NB4 (cell line): Measurements from ENCODE around the gene ZBTB44.

Source experiments
- POLR2A ChIP-seq: IDR thresholded peaks from 2 replicates; pipeline ENCODE4 v1.6.1; 2011; ENCODE audit warnings: mild to moderate bottlenecking; ENCODE audit not compliant: insufficient read length; ENCODE audit errors: extremely low read depth
- TF ChIP-seq, protein P1 (sequence below): IDR thresholded peaks from one replicate; pipeline ENCODE4 v1.5.1; 2012; ENCODE audit warnings: low read depth, low read length
- TF ChIP-seq, protein P2 (sequence below): IDR thresholded peaks from 2 replicates; pipeline ENCODE4 v1.6.1; 2011; ENCODE audit warnings: low read depth, low read length

DNA sequence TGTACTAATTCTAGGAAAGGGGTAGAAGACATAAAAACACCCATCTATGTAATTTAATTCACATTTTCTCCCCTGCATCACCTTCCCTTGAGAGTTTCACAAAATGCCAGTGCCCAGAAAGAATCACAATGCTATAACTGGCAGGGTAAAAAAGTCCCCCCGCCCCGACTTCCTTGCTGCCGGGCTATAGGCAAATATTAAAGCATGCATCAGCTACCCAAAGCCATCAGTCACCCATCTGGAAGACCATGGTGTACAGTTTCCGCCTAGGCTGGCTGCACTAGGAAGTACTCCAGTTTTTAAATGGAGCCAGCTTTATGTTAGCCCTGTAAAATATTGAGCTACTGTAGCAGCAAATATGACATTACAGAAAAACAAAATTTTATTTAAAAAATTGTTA lies 87.3 kb downstream of the ZBTB44 start:
- TF ChIP-seq, protein P1, sequence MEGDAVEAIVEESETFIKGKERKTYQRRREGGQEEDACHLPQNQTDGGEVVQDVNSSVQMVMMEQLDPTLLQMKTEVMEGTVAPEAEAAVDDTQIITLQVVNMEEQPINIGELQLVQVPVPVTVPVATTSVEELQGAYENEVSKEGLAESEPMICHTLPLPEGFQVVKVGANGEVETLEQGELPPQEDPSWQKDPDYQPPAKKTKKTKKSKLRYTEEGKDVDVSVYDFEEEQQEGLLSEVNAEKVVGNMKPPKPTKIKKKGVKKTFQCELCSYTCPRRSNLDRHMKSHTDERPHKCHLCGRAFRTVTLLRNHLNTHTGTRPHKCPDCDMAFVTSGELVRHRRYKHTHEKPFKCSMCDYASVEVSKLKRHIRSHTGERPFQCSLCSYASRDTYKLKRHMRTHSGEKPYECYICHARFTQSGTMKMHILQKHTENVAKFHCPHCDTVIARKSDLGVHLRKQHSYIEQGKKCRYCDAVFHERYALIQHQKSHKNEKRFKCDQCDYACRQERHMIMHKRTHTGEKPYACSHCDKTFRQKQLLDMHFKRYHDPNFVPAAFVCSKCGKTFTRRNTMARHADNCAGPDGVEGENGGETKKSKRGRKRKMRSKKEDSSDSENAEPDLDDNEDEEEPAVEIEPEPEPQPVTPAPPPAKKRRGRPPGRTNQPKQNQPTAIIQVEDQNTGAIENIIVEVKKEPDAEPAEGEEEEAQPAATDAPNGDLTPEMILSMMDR: no peak
- TF ChIP-seq POLR2A: no peak
- TF ChIP-seq, protein P2, sequence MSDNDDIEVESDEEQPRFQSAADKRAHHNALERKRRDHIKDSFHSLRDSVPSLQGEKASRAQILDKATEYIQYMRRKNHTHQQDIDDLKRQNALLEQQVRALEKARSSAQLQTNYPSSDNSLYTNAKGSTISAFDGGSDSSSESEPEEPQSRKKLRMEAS: no peak
